Measurements from ENCODE around the gene MAP1A. TPM values are rescaled to one million over a fixed set of nuclear protein-coding genes. Genes with fewer than 3 reads are reported as not detected.

The MAP1A gene
- total and polyA plus RNA-seq, 5 donors, result 29.7 to 87.6 (median 49.5) TPM

GRCh38 chr15:43492673-43493601 is 24.5 kb upstream of the MAP1A start, which contains the start of gene TP53BP1:
Gene TP53BP1, minus strand, starts transcription at chr15:43493156. Its CDS starts 113 bp downstream, at chr15:43493043.
- ATAC-seq (peak; percentile 99 to 100), DNase-seq (peak; percentile 98 to 100 (median 99))
- intact Hi-C loops (cut with DNase I), result no loop called here
- under 1% methylated on average over 54 of the region's 54 CpGs for WGBS
- Histone ChIP-seq H3K9me3 (ENCODE audit: control insufficient read depth, low read length) (no peaks in the 10 kb centered on the region), H3K27ac (ENCODE audit: low read length) (peak within 1 kb of the TSS; percentile 63), H3K27me3 (ENCODE audit: control insufficient read depth, insufficient read depth) (no peaks in the 10 kb centered on the region), H3K4me1 (ENCODE audit: control insufficient read depth, insufficient read depth, low read length) (no peaks in the 10 kb centered on the region), H3K4me3 (ENCODE audit: low read length) (peak within 1 kb of the TSS; percentile 82)

- no peaks in the 10 kb centered on the region for H3K9me3 ChIP-seq (ENCODE audit: control insufficient read depth, low read length)
- no peaks in the 10 kb centered on the region for H3K4me1 ChIP-seq (ENCODE audit: control insufficient read depth, insufficient read depth, low read length)
- no peaks in the 10 kb centered on the region for H3K27me3 ChIP-seq (ENCODE audit: control insufficient read depth, insufficient read depth)
- peak overlapping the region; percentile 82 for H3K4me3 ChIP-seq (ENCODE audit: low read length)
- H3K27ac ChIP-seq (ENCODE audit: low read length), result peak overlapping the region; percentile 61
- DNase-seq, result no peak
- WGBS, result 60% methylated on average over 7 of the region's 7 CpGs
- intact Hi-C loops (cut with DNase I), result no loop called here
- ATAC-seq, result no peak
Measured at GRCh38 chr15:43493703-43494472, 23.5 kb upstream of the MAP1A start.

- intact Hi-C loops (cut with DNase I), result no loop called here
- Histone ChIP-seq H3K27ac (ENCODE audit: low read length) (no peak overlapping the region), H3K27me3 (ENCODE audit: control insufficient read depth, insufficient read depth) (no peaks in the 10 kb centered on the region), H3K9me3 (ENCODE audit: control insufficient read depth, low read length) (no peaks in the 10 kb centered on the region), H3K4me3 (ENCODE audit: low read length) (no peak overlapping the region), H3K4me1 (ENCODE audit: control insufficient read depth, insufficient read depth, low read length) (no peaks in the 10 kb centered on the region)
- no peak for DNase-seq
- 70% methylated on average over 3 of the region's 3 CpGs for WGBS
- no peak for ATAC-seq
Measured at GRCh38 chr15:43498990-43499389, 18.4 kb upstream of the MAP1A start.

- WGBS, result 74% methylated on average over 1 of the region's 1 CpG
- no peaks in the 10 kb centered on the region for H3K9me3 ChIP-seq (ENCODE audit: control insufficient read depth, low read length)
- intact Hi-C loops (cut with DNase I), result no loop called here
- ATAC-seq, result no peak
- no peak overlapping the region for H3K27ac ChIP-seq (ENCODE audit: low read length)
- no peak overlapping the region for H3K4me3 ChIP-seq (ENCODE audit: low read length)
- no peak for DNase-seq
- H3K4me1 ChIP-seq (ENCODE audit: control insufficient read depth, insufficient read depth, low read length), result no peaks in the 10 kb centered on the region
- H3K27me3 ChIP-seq (ENCODE audit: control insufficient read depth, insufficient read depth), result no peaks in the 10 kb centered on the region
Measured at GRCh38 chr15:43499635-43500034, 17.8 kb upstream of the MAP1A start.

GRCh38 chr15:43505738-43506137 is 11.7 kb upstream of the MAP1A start:
- H3K27me3 ChIP-seq (ENCODE audit: control insufficient read depth, insufficient read depth), result no peaks in the 10 kb centered on the region
- no peak overlapping the region for H3K4me3 ChIP-seq (ENCODE audit: low read length)
- ATAC-seq (no peak), DNase-seq (no peak)
- H3K27ac ChIP-seq (ENCODE audit: low read length), result no peak overlapping the region
- no peaks in the 10 kb centered on the region for H3K9me3 ChIP-seq (ENCODE audit: control insufficient read depth, low read length)
- intact Hi-C loops (cut with DNase I), result no loop called here
- 72% methylated on average over 1 of the region's 1 CpG for WGBS
- no peaks in the 10 kb centered on the region for H3K4me1 ChIP-seq (ENCODE audit: control insufficient read depth, insufficient read depth, low read length)

- ATAC-seq (no peak), DNase-seq (no peak)
- no peaks in the 10 kb centered on the region for H3K9me3 ChIP-seq (ENCODE audit: control insufficient read depth, low read length)
- H3K27ac ChIP-seq (ENCODE audit: low read length), result no peak overlapping the region
- intact Hi-C loops (cut with DNase I), result no loop called here
- WGBS, result 73% methylated on average over 1 of the region's 1 CpG
- H3K4me1 ChIP-seq (ENCODE audit: control insufficient read depth, insufficient read depth, low read length), result no peaks in the 10 kb centered on the region
- H3K4me3 ChIP-seq (ENCODE audit: low read length), result no peak overlapping the region
- no peaks in the 10 kb centered on the region for H3K27me3 ChIP-seq (ENCODE audit: control insufficient read depth, insufficient read depth)
Measured at GRCh38 chr15:43508421-43508820, 9.0 kb upstream of the MAP1A start.

GRCh38 chr15:43508991-43509659 is 8.3 kb upstream of the MAP1A start:
- intact Hi-C loops (cut with DNase I), result no loop called here
- Histone ChIP-seq H3K9me3 (ENCODE audit: control insufficient read depth, low read length) (no peaks in the 10 kb centered on the region), H3K4me1 (ENCODE audit: control insufficient read depth, insufficient read depth, low read length) (no peaks in the 10 kb centered on the region), H3K27me3 (ENCODE audit: control insufficient read depth, insufficient read depth) (no peaks in the 10 kb centered on the region), H3K4me3 (ENCODE audit: low read length) (no peak overlapping the region), H3K27ac (ENCODE audit: low read length) (peak overlapping the region; percentile 95)
- ATAC-seq (no peak), DNase-seq (no peak)
- WGBS, result 52% methylated on average over 9 of the region's 9 CpGs

GRCh38 chr15:43509660-43510199 is 7.7 kb upstream of the MAP1A start:
- H3K4me1 ChIP-seq (ENCODE audit: control insufficient read depth, insufficient read depth, low read length), result no peaks in the 10 kb centered on the region

GRCh38 chr15:43510200-43511011 is 7.0 kb upstream of the MAP1A start:
- Histone ChIP-seq H3K27me3 (ENCODE audit: control insufficient read depth, insufficient read depth) (no peaks in the 10 kb centered on the region), H3K4me3 (ENCODE audit: low read length) (peak overlapping the region; percentile 56), H3K4me1 (ENCODE audit: control insufficient read depth, insufficient read depth, low read length) (no peaks in the 10 kb centered on the region), H3K27ac (ENCODE audit: low read length) (peak overlapping the region; percentile 71), H3K9me3 (ENCODE audit: control insufficient read depth, low read length) (no peaks in the 10 kb centered on the region)
- intact Hi-C loops (cut with DNase I), result no loop called here
- DNase-seq, result peak; percentile 99 to 100 (median 99)
- WGBS, result under 1% methylated on average over 41 of the region's 41 CpGs
- peak; percentile 98 to 99 for ATAC-seq

More at GRCh38 chr15:43509660-43510199, 7.7 kb upstream of the MAP1A start:
- DNase-seq (peak; percentile 36 to 82 (median 57)), ATAC-seq (no peak)
- peak overlapping the region; percentile 95 for H3K27ac ChIP-seq (ENCODE audit: low read length)
- peak overlapping the region; percentile 56 for H3K4me3 ChIP-seq (ENCODE audit: low read length)
- intact Hi-C loops (cut with DNase I), result no loop called here
- no peaks in the 10 kb centered on the region for H3K27me3 ChIP-seq (ENCODE audit: control insufficient read depth, insufficient read depth)
- H3K9me3 ChIP-seq (ENCODE audit: control insufficient read depth, low read length), result no peaks in the 10 kb centered on the region
- 25% methylated on average over 8 of the region's 8 CpGs for WGBS
